ENCODE measurements around the gene SNRPD3.
"Not testable (repeated sequence)": the region's sequence is repeated elsewhere in the genome, so short reads cannot be mapped to it uniquely, and the experiment has no call there.

Gene SNRPD3

GRCh38 chr22:24599514-24599913 is 43.7 kb downstream of the SNRPD3 start:
- no peak for FAIRE-seq
- no peak for TF ChIP-seq POLR2A (IDR thresholded peaks at IDR 0.05; ENCODE audit: low read depth, low read length)
- DNase-seq (ENCODE audit: insufficient read length, low spot score), result no peak

GRCh38 chr22:24599958-24600715 is 44.3 kb downstream of the SNRPD3 start:
- FAIRE-seq; DNase-seq (ENCODE audit: insufficient read length, low spot score): not testable (repeated sequence)

- FAIRE-seq (no peak), DNase-seq (ENCODE audit: insufficient read length, low spot score) (no peak)
- TF ChIP-seq POLR2A (IDR thresholded peaks at IDR 0.05; ENCODE audit: low read depth, low read length), result no peak
Observed at GRCh38 chr22:24601217-24602104, 45.7 kb downstream of the SNRPD3 start.

- DNase-seq (ENCODE audit: insufficient read length, low spot score); FAIRE-seq: not testable (repeated sequence)
Observed at GRCh38 chr22:24602105-24602749, 46.4 kb downstream of the SNRPD3 start.

- not testable (repeated sequence) for DNase-seq (ENCODE audit: insufficient read length, low spot score); FAIRE-seq
Observed at GRCh38 chr22:24602847-24603769, 47.3 kb downstream of the SNRPD3 start, which contains the start of gene GGT1. Gene GGT1 (plus strand): TSS chr22:24603193. CDS start chr22:24611082, 7,889 bp downstream.

- not testable (repeated sequence) for FAIRE-seq; DNase-seq (ENCODE audit: insufficient read length, low spot score)
Observed at GRCh38 chr22:24603770-24604629, 48.2 kb downstream of the SNRPD3 start.

- not testable (repeated sequence) for DNase-seq (ENCODE audit: insufficient read length, low spot score)
Observed at GRCh38 chr22:24606340-24606739, 50.5 kb downstream of the SNRPD3 start.

GRCh38 chr22:24607429-24607983 is 51.7 kb downstream of the SNRPD3 start:
- not testable (repeated sequence) for DNase-seq (ENCODE audit: insufficient read length, low spot score); FAIRE-seq

More at GRCh38 chr22:24606340-24606739, 50.5 kb downstream of the SNRPD3 start:
- not testable (repeated sequence) for FAIRE-seq

GRCh38 chr22:24608327-24608726 is 52.5 kb downstream of the SNRPD3 start:
- not testable (repeated sequence) for DNase-seq (ENCODE audit: insufficient read length, low spot score); FAIRE-seq

- DNase-seq (ENCODE audit: insufficient read length, low spot score); FAIRE-seq: not testable (repeated sequence)
Observed at GRCh38 chr22:24609888-24610287, 54.1 kb downstream of the SNRPD3 start.

GRCh38 chr22:24614794-24615193 is 59.0 kb downstream of the SNRPD3 start:
- not testable (repeated sequence) for FAIRE-seq; DNase-seq (ENCODE audit: insufficient read length, low spot score)

- FAIRE-seq; DNase-seq (ENCODE audit: insufficient read length, low spot score): not testable (repeated sequence)
Observed at GRCh38 chr22:24621244-24621643, 65.4 kb downstream of the SNRPD3 start.

GRCh38 chr22:24622596-24622995 is 66.8 kb downstream of the SNRPD3 start:
- not testable (repeated sequence) for DNase-seq (ENCODE audit: insufficient read length, low spot score); FAIRE-seq
